ENCODE measurements around the gene C6orf89.

The C6orf89 gene

DNA sequence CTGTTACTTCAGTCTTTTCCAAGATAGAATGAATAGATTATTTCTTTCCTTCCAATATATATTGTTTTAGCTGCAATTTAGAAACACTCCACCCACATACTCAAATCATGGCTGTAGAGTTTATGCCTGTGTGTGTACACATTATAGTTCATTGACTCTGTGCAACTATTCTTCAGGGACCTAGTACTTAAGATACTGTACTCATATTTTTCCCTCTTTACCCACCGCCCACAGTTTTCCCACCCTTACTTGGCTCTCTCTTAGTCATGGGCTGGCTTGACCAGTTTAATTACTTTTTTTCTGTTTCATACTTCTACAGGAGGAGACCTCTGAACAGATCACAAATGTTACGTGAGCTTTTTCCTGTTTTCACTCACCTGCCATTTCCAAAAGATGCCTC lies 30.4 kb downstream of the C6orf89 start:
- Mint-ChIP-seq H3K4me1 (ENCODE audit: low read depth) (peaks cover 38% of the 10 kb centered on the region), H3K9me3 (no peaks in the 10 kb centered on the region), H3K27ac (no peak overlapping the region), H3K27me3 (no peaks in the 10 kb centered on the region), H3K36me3 (ENCODE audit: low read depth) (peaks cover 56% of the 10 kb centered on the region), H3K4me3 (no peak overlapping the region)

GRCh38 chr6:36917541-36918193 lies 31.9 kb downstream of the C6orf89 start:
- peaks cover 25% of the 10 kb centered on the region for H3K4me1 Mint-ChIP-seq (ENCODE audit: low read depth)
- no peak overlapping the region for H3K27ac Mint-ChIP-seq
- H3K9me3 Mint-ChIP-seq = no peaks in the 10 kb centered on the region
- no peaks in the 10 kb centered on the region for H3K27me3 Mint-ChIP-seq
- H3K4me3 Mint-ChIP-seq = no peak overlapping the region
- H3K36me3 Mint-ChIP-seq (ENCODE audit: low read depth) = peaks cover 53% of the 10 kb centered on the region

DNA sequence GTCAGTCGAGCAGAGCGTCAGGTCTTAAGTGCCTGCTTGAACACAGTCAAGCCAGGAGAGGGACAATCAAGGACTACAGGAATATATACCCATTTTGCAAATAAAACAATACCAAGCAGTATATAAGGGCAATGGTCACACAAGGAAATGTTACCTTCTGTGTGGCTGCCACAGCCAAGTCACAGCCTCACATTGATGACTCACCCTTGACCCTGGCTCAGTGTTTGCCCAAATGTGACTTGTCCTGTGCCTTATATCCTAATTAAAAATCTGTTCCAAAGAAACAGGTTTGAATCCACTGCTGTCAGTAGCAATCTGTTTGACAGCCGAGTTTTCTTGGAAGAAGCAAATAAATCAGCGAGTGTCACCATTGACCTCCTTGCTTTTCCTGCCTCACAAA lies 34.3 kb downstream of the C6orf89 start:
- H3K4me3 Mint-ChIP-seq = no peak overlapping the region
- no peaks in the 10 kb centered on the region for H3K27me3 Mint-ChIP-seq
- no peak overlapping the region for H3K27ac Mint-ChIP-seq
- H3K4me1 Mint-ChIP-seq (ENCODE audit: low read depth) = peaks cover 7% of the 10 kb centered on the region
- peaks cover 50% of the 10 kb centered on the region for H3K36me3 Mint-ChIP-seq (ENCODE audit: low read depth)
- H3K9me3 Mint-ChIP-seq = no peaks in the 10 kb centered on the region

GRCh38 chr6:36920546-36920945 lies 34.8 kb downstream of the C6orf89 start:
- peaks cover 51% of the 10 kb centered on the region for H3K36me3 Mint-ChIP-seq (ENCODE audit: low read depth)
- H3K4me3 Mint-ChIP-seq = no peak overlapping the region
- no peak overlapping the region for H3K27ac Mint-ChIP-seq

GRCh38 chr6:36924131-36924530 lies 38.4 kb downstream of the C6orf89 start:
- Mint-ChIP-seq H3K4me1 (ENCODE audit: low read depth) (peaks cover 10% of the 10 kb centered on the region), H3K36me3 (ENCODE audit: low read depth) (peaks cover 39% of the 10 kb centered on the region), H3K27ac (no peak overlapping the region), H3K27me3 (no peaks in the 10 kb centered on the region), H3K4me3 (no peak overlapping the region), H3K9me3 (no peaks in the 10 kb centered on the region)

More at GRCh38 chr6:36920546-36920945, 34.8 kb downstream of the C6orf89 start:
- Mint-ChIP-seq H3K27me3 (no peaks in the 10 kb centered on the region), H3K9me3 (no peaks in the 10 kb centered on the region), H3K4me1 (ENCODE audit: low read depth) (peaks cover 11% of the 10 kb centered on the region)

DNA sequence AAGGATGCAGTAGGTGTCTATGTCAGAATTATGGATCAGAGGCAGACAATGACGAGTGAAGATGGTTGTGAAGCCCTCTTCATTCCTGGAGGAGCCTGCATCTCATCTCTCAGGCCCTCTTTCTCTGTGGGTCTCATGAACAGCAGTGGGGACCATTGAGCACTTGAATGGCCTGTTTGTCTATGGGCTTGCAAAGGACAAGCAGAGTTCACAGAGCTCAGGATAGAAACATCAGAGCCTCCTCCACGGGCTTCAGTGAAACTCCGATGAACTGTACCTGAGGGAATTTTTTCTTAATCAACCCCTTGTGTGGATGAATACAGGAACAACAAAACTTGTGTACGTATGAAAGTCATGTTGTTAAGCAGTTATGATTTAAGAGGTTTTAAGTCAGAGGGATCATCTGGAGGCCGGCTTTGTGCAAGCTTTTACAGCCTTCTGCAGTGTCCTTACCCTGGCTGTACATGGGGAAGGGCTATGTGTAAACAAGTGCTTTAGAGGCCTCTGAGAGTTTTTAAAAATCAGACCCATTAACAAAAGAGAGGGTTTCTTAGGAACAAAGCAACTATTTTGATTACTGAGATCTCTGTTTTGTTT lies 39.1 kb downstream of the C6orf89 start:
- no peaks in the 10 kb centered on the region for H3K9me3 Mint-ChIP-seq

GRCh38 chr6:36925809-36926208 lies 40.1 kb downstream of the C6orf89 start:
- peak overlapping the region; percentile 67 for H3K27ac Mint-ChIP-seq

More for the DNA sequence above, 39.1 kb downstream of the C6orf89 start:
- Mint-ChIP-seq H3K4me3 (no peak overlapping the region), H3K36me3 (ENCODE audit: low read depth) (peaks cover 33% of the 10 kb centered on the region), H3K4me1 (ENCODE audit: low read depth) (peaks cover 10% of the 10 kb centered on the region), H3K27me3 (no peaks in the 10 kb centered on the region), H3K27ac (no peak overlapping the region)

DNA sequence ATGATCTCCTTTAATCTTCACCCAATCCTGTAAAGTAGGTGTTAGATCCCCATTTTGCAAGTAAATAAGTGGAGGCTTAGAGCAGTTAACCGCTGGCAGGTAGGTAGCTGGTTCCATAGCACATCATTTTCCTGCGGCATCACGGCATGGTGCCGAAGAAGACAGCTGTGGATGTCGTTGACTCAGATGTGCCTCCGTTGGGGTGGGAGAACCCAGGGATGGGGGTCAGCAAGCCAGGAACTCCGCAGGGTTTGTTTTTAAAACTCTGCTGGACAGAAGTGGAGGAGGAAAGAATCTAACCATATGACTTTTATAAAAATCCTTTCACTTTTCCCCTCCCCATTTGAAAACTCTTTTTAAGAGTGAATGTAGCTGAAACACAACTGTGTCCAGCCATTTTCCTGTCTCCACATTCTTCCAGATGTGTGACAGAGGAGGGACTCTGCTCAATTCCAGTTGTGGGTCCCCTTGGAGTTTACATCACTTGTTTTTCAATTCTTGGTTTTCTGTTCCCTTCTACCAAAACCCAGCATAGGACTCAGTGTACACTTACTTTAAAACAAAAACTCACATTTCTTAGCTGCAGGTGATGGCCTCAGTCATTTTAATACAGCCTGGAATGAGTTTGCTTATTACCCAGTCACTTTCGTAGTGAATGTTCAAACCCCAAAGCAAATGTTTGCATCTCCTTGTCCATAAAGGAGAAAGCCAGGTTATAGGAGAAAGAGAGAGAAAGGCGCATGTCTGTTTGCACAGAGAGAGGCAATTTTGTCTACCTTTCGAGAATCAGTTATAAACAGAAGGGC lies 41.2 kb downstream of the C6orf89 start:
- H3K4me3 Mint-ChIP-seq = no peak overlapping the region
- no peak overlapping the region for H3K27ac Mint-ChIP-seq
- H3K36me3 Mint-ChIP-seq (ENCODE audit: low read depth) = peaks cover 21% of the 10 kb centered on the region
- peaks cover 10% of the 10 kb centered on the region for H3K4me1 Mint-ChIP-seq (ENCODE audit: low read depth)
- H3K9me3 Mint-ChIP-seq = no peaks in the 10 kb centered on the region
- H3K27me3 Mint-ChIP-seq = no peaks in the 10 kb centered on the region

More at GRCh38 chr6:36925809-36926208, 40.1 kb downstream of the C6orf89 start:
- Mint-ChIP-seq H3K9me3 (no peaks in the 10 kb centered on the region), H3K27me3 (no peaks in the 10 kb centered on the region), H3K4me3 (no peak overlapping the region), H3K4me1 (ENCODE audit: low read depth) (peaks cover 10% of the 10 kb centered on the region), H3K36me3 (ENCODE audit: low read depth) (peaks cover 27% of the 10 kb centered on the region)

DNA sequence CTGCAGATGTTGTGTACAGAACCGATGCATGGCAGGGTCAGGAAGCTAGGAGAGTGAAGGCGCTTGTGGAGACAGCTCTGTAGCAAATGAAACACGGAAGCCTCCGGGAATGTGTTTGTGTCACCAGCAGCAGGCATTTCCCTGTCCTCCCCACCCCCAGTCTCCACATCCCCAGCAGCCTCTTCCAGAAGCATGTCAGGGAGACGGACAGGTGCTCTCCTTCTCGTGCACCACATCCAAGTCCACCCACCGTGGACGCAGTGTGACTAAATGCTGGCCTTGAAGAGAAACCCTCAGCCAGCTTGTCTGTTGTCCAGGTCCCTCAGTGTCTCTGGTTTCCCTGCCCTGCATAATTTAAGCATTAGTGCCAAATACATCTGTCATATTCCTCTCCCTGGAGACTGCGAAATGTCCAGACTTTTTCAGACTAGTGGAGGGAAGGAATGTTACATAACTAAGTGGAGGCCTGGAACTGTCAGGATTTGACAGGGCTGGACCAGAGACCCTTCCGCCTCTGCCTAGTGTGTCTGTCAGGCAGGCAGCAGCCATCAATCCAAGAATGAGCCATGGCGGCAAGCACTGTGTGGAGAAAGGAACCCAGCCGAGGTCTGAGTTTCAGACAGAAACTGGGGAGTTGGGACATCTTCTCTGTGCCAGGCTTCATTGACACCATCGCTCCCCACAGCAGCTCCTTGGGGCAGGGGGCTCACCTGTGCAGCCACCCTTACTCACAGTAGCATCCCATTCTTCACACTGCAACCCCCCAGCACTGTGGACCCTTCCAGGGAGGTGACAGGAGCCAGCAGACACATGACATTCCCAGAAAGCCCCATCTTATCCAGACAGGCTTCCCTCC lies 42.2 kb downstream of the C6orf89 start:
- Mint-ChIP-seq H3K27me3 (no peaks in the 10 kb centered on the region), H3K4me1 (ENCODE audit: low read depth) (peaks cover 10% of the 10 kb centered on the region), H3K27ac (no peak overlapping the region), H3K36me3 (ENCODE audit: low read depth) (peaks cover 21% of the 10 kb centered on the region), H3K4me3 (no peak overlapping the region), H3K9me3 (no peaks in the 10 kb centered on the region)

DNA sequence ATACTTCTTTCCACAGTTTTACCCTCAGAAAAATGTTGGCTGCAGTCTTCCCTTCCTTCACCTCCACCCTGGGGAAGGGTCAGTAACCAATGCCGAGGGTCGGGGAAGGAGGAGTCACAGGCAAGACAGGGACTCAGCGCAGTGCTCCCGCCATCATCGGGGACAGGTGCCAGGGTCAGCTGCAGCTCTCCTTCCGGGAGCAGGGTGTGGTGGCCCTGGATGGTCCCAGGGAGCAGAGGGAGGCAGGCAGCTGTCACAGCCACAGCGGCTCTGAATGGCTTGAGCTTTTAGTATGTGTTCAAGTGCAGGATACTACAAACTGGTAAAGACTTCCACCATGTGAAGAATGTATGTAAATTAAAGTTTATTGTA lies 42.8 kb downstream of the C6orf89 start:
- no peaks in the 10 kb centered on the region for H3K27me3 Mint-ChIP-seq
- H3K27ac Mint-ChIP-seq = no peak overlapping the region
- peaks cover 10% of the 10 kb centered on the region for H3K4me1 Mint-ChIP-seq (ENCODE audit: low read depth)
- H3K4me3 Mint-ChIP-seq = no peak overlapping the region
- peaks cover 17% of the 10 kb centered on the region for H3K36me3 Mint-ChIP-seq (ENCODE audit: low read depth)
- no peaks in the 10 kb centered on the region for H3K9me3 Mint-ChIP-seq

DNA sequence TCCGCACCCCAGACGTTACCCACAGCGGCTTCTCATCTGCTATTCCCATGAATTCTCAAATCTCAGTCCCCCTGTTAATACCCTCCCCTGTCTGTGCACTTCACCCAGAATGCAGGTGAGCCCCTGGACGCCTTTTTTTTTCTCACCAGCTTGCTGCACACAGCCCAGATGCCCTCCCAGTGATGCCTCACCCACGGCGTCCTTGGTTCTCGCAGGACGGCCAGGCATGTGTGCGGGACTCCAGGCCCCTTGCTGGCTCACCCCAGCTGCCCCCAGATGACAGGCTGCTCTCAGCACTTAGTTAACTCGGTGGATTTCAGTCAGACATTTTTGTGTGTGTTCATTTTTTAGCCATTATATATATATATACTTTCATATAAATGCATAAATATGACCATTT lies 43.4 kb downstream of the C6orf89 start:
- peaks cover 14% of the 10 kb centered on the region for H3K36me3 Mint-ChIP-seq (ENCODE audit: low read depth)
- H3K27ac Mint-ChIP-seq = no peak overlapping the region
- H3K4me1 Mint-ChIP-seq (ENCODE audit: low read depth) = peaks cover 10% of the 10 kb centered on the region
- H3K4me3 Mint-ChIP-seq = no peak overlapping the region
- no peaks in the 10 kb centered on the region for H3K27me3 Mint-ChIP-seq
- no peaks in the 10 kb centered on the region for H3K9me3 Mint-ChIP-seq

GRCh38 chr6:36929607-36930006 lies 43.9 kb downstream of the C6orf89 start:
- Mint-ChIP-seq H3K4me3 (no peak overlapping the region), H3K36me3 (ENCODE audit: low read depth) (peaks cover 10% of the 10 kb centered on the region), H3K9me3 (no peaks in the 10 kb centered on the region), H3K27me3 (no peaks in the 10 kb centered on the region), H3K4me1 (ENCODE audit: low read depth) (peaks cover 10% of the 10 kb centered on the region), H3K27ac (no peak overlapping the region)

- Mint-ChIP-seq H3K4me3 (no peak overlapping the region), H3K4me1 (ENCODE audit: low read depth) (peaks cover 7% of the 10 kb centered on the region), H3K27ac (no peak overlapping the region), H3K27me3 (no peaks in the 10 kb centered on the region), H3K9me3 (no peaks in the 10 kb centered on the region), H3K36me3 (ENCODE audit: low read depth) (peaks cover 4% of the 10 kb centered on the region)
Measured at GRCh38 chr6:36930483-36930882, 44.7 kb downstream of the C6orf89 start.

DNA sequence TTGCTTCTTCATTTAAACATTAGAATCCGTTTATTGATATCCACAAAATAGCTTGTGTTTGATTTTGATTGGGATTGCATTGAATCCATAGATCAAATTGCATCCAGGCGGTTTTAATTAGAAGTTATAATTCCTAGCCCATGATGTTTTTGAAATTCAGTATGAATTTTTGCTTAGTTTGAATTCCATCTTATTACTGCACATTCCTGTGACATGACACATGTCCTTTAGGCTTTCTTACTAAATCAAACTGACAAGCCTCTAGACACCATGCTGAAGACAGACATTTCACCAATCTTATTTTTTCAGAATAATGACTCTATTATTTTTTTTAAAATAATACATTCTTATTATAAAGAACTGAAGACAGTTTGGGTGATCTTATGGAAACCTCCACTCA lies 47.4 kb downstream of the C6orf89 start:
- Mint-ChIP-seq H3K36me3 (ENCODE audit: low read depth) (no peaks in the 10 kb centered on the region), H3K27ac (no peak overlapping the region), H3K4me3 (no peak overlapping the region), H3K27me3 (no peaks in the 10 kb centered on the region), H3K4me1 (ENCODE audit: low read depth) (no peaks in the 10 kb centered on the region), H3K9me3 (no peaks in the 10 kb centered on the region)

Data from stimulated activated naive CD8-positive, alpha-beta T cell treated with anti-CD3 and anti-CD28 coated beads, Interleukin-15, Interleukin-2, amounts not matched to agents 100 ng/mL and 50 ng/mL, for 24 hours (primary cell).